ENCODE results near the gene MYH6. TPM values are rescaled to one million over a fixed set of nuclear protein-coding genes. Genes with fewer than 3 reads are reported as not detected.

Gene MYH6
- total and polyA plus RNA-seq, 2 donors (not counting 1 experiment from before 2014, with no cell fraction given), result not detected

DNA sequence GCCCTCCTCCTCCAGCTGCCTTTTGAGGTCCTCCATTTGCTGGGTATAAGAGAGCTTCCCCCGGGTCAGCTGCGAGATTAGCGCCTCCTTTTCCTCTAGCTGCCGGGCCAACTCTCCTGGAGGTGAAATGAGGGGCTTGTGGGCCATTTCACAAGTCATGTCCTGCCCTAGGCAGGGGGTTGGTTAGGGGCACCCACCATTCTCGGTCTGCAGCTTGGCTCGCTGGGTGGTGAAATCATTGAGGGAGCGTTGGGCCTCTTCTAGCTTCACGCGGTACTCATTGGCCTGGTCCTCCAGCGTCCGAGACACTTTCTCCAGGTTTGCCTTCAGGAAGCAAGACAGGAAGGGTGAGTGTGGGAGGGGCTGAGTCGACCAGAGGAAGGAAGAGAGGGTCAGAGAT lies 18.7 kb downstream of the MYH6 start:
- Histone ChIP-seq H3K36me3 (ENCODE audit: control insufficient read depth, insufficient read depth, low read length) (no peaks in the 10 kb centered on the region), H3K9me3 (ENCODE audit: control insufficient read depth, insufficient read depth, low read depth, low read length) (no peaks in the 10 kb centered on the region), H3K27ac (ENCODE audit: insufficient read depth, low read length) (no peak overlapping the region), H3K9ac (ENCODE audit: insufficient read depth, low read length) (no peak overlapping the region), H3K4me3 (replicated peaks in 1 of 4; ENCODE audit: control extremely low read depth in 1 of 4, insufficient read depth in 1 of 4, low read depth in 3 of 4, low read length in 4 of 4) (no peak overlapping the region), H3K27me3 (ENCODE audit: control insufficient read depth, insufficient read depth, low read length) (peaks cover 3% of the 10 kb centered on the region), H4K20me1 (ENCODE audit: control insufficient read depth, extremely low read depth, insufficient read depth, low read length) (no peaks in the 10 kb centered on the region), H3K4me2 (ENCODE audit: extremely low read depth, insufficient read depth, low read length) (no peak overlapping the region), H3K79me2 (ENCODE audit: control insufficient read depth, insufficient read depth, low read length) (no peaks in the 10 kb centered on the region), H3K4me1 (ENCODE audit: control insufficient read depth, extremely low read depth, insufficient read depth, low read length) (no peaks in the 10 kb centered on the region), H2AFZ (ENCODE audit: low read length) (no peak overlapping the region)
- TF ChIP-seq, protein P1, sequence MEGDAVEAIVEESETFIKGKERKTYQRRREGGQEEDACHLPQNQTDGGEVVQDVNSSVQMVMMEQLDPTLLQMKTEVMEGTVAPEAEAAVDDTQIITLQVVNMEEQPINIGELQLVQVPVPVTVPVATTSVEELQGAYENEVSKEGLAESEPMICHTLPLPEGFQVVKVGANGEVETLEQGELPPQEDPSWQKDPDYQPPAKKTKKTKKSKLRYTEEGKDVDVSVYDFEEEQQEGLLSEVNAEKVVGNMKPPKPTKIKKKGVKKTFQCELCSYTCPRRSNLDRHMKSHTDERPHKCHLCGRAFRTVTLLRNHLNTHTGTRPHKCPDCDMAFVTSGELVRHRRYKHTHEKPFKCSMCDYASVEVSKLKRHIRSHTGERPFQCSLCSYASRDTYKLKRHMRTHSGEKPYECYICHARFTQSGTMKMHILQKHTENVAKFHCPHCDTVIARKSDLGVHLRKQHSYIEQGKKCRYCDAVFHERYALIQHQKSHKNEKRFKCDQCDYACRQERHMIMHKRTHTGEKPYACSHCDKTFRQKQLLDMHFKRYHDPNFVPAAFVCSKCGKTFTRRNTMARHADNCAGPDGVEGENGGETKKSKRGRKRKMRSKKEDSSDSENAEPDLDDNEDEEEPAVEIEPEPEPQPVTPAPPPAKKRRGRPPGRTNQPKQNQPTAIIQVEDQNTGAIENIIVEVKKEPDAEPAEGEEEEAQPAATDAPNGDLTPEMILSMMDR (conservative IDR thresholded peaks at IDR 0.05 in 1 of 2, IDR thresholded peaks at IDR 0.05 in 1 of 2; ENCODE audit: low read depth in 1 of 2, low read length in 2 of 2), result no peak
- TF ChIP-seq EZH2 (IDR thresholded peaks at IDR 0.05; ENCODE audit: low read length, missing control alignments), result no peak
- no peak for DNase-seq (ENCODE audit: low read depth in 2 of 2)

DNA sequence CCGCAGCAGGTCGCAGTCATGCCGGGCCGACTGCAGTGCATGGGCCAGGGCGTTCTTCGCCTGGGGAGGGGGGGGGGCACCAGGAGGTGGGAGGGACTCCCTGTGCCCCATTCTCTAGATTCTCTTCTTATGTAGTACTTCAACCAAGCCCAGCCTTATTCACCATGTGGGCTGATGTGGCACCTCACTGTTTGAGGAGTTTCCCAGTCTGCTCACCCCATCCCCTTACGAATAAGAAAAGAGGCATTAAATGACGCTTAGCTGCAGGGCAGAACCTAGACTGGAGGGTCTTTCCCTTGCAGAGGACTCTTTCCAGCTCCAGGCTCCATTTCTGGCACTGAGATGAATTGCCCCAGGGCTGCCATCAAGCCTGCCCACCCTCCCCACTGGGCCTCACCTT lies 19.1 kb downstream of the MYH6 start:
- Histone ChIP-seq H3K4me2 (ENCODE audit: extremely low read depth, insufficient read depth, low read length) (no peak overlapping the region), H3K9me3 (ENCODE audit: control insufficient read depth, insufficient read depth, low read depth, low read length) (no peaks in the 10 kb centered on the region), H4K20me1 (ENCODE audit: control insufficient read depth, extremely low read depth, insufficient read depth, low read length) (no peaks in the 10 kb centered on the region), H3K79me2 (ENCODE audit: control insufficient read depth, insufficient read depth, low read length) (no peaks in the 10 kb centered on the region), H3K4me3 (replicated peaks in 1 of 4; ENCODE audit: control extremely low read depth in 1 of 4, insufficient read depth in 1 of 4, low read depth in 3 of 4, low read length in 4 of 4) (no peak overlapping the region), H2AFZ (ENCODE audit: low read length) (no peak overlapping the region), H3K4me1 (ENCODE audit: control insufficient read depth, extremely low read depth, insufficient read depth, low read length) (no peaks in the 10 kb centered on the region), H3K27me3 (ENCODE audit: control insufficient read depth, insufficient read depth, low read length) (peaks cover 3% of the 10 kb centered on the region), H3K36me3 (ENCODE audit: control insufficient read depth, insufficient read depth, low read length) (no peaks in the 10 kb centered on the region), H3K27ac (ENCODE audit: insufficient read depth, low read length) (no peak overlapping the region), H3K9ac (ENCODE audit: insufficient read depth, low read length) (no peak overlapping the region)
- no peak for DNase-seq (ENCODE audit: low read depth in 2 of 2)
- TF ChIP-seq, protein P1 (conservative IDR thresholded peaks at IDR 0.05 in 1 of 2, IDR thresholded peaks at IDR 0.05 in 1 of 2; ENCODE audit: low read depth in 1 of 2, low read length in 2 of 2), result no peak
- TF ChIP-seq EZH2 (IDR thresholded peaks at IDR 0.05; ENCODE audit: low read length, missing control alignments), result no peak

DNA sequence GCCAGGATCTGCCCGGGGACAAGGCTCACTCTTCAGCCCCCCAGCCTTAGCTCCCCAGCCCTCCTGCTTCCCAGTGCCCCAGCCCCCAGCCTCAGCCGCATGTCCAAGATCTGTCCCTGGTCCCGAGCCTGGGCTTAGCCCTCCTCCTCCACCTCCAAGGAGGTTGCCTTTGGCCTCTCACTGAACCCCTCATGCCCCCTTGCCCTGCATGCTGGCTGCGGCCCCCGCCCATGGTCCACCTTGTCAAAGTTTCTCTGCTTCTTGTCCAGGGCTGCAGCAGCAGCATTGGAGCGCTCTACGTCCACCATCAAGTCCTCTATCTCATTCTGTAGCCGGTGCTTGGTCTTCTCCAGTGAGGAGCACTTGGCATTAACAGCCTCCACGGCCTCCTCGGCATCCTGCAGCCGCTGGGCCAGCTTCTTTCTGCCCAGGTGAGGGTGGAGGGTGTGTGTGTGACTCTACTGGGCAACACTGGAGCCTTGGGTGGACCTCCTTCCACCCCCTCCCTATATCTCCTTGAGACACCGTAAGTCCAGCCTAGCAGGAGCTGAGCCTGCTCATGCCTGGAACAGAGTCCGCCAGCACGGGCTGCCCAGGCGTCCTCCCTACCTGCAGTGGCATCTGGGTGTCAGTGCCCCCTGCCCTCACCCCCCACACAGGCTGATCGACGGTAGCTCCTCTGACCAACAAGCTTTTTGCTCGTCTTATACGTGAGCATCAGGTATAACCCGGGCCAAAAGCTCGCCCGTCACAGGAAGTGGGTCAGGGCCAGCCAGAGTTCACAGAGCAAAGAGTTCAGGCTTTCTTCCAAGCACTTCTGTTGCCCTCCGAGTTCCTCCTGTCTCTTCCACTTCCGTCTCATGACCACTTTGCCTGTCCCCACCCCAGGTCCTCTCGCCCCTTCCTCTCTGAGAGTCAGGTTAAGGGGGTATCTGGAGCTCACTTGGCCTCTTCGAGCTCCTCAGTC lies 19.9 kb downstream of the MYH6 start:
- H3K27me3 ChIP-seq (ENCODE audit: control insufficient read depth, insufficient read depth, low read length), result peaks cover 3% of the 10 kb centered on the region
- H3K4me2 ChIP-seq (ENCODE audit: extremely low read depth, insufficient read depth, low read length), result no peak overlapping the region
- H3K9me3 ChIP-seq (ENCODE audit: control insufficient read depth, insufficient read depth, low read depth, low read length), result no peaks in the 10 kb centered on the region
- H3K36me3 ChIP-seq (ENCODE audit: control insufficient read depth, insufficient read depth, low read length), result no peaks in the 10 kb centered on the region
- no peak for TF ChIP-seq EZH2 (IDR thresholded peaks at IDR 0.05; ENCODE audit: low read length, missing control alignments)
- TF ChIP-seq, protein P1 (conservative IDR thresholded peaks at IDR 0.05 in 1 of 2, IDR thresholded peaks at IDR 0.05 in 1 of 2; ENCODE audit: low read depth in 1 of 2, low read length in 2 of 2), result no peak
- H3K9ac ChIP-seq (ENCODE audit: insufficient read depth, low read length), result no peak overlapping the region
- no peaks in the 10 kb centered on the region for H4K20me1 ChIP-seq (ENCODE audit: control insufficient read depth, extremely low read depth, insufficient read depth, low read length)
- DNase-seq (ENCODE audit: low read depth in 2 of 2), result no peak
- no peak overlapping the region for H3K4me3 ChIP-seq (replicated peaks in 1 of 4; ENCODE audit: control extremely low read depth in 1 of 4, insufficient read depth in 1 of 4, low read depth in 3 of 4, low read length in 4 of 4)
- no peak overlapping the region for H3K27ac ChIP-seq (ENCODE audit: insufficient read depth, low read length)
- no peaks in the 10 kb centered on the region for H3K79me2 ChIP-seq (ENCODE audit: control insufficient read depth, insufficient read depth, low read length)
- no peak overlapping the region for H2AFZ ChIP-seq (ENCODE audit: low read length)
- no peaks in the 10 kb centered on the region for H3K4me1 ChIP-seq (ENCODE audit: control insufficient read depth, extremely low read depth, insufficient read depth, low read length)
